ENCODE data around the gene E2F4. TPM values are rescaled to one million over a fixed set of nuclear protein-coding genes. Genes with fewer than 3 reads are reported as not detected.

E2F4 gene
- total and polyA plus RNA-seq, 2 of the 13 experiments (the other 11 are each of a cell fraction or from before 2014, with no cell fraction given), result 84.8 to 91.2 TPM

GRCh38 chr16:67164599-67165061 lies 27.3 kb upstream of the E2F4 start, which contains the start of gene HSF4 (continued):
- peak; percentile 21 to 70; a peak in 2 of 4 replicates for TF ChIP-seq EP300 (IDR thresholded peaks at IDR 0.05; ENCODE audit: low read depth in 2 of 2, low read length in 2 of 2)
- TF ChIP-seq EP300 (CRISPR knock-in tag; IDR thresholded peaks at IDR 0.05; ENCODE audit: borderline replicate concordance), result peak; percentile 72
- TF ChIP-seq RFX1 (IDR thresholded peaks at IDR 0.05), result no peak
- TF ChIP-seq PLRG1 (conservative IDR thresholded peaks at IDR 0.05), result no peak
- peak; percentile 94 for TF ChIP-seq SPEN (CRISPR knock-in tag; IDR thresholded peaks at IDR 0.05; ENCODE audit: low read depth)
- peak; percentile 87; the same call in 1 of the 2 replicates for TF ChIP-seq SRY (CRISPR knock-in tag; IDR thresholded peaks at IDR 0.05)
- peak; percentile 84; the same call in 1 of the 2 replicates for TF ChIP-seq IRF2 (CRISPR knock-in tag; IDR thresholded peaks at IDR 0.05)
- TF ChIP-seq ASH2L (IDR thresholded peaks at IDR 0.05; ENCODE audit: insufficient read length, low read depth, low read length), result peak; percentile 19
- no peak for TF ChIP-seq ZNF260 (CRISPR knock-in tag; IDR thresholded peaks at IDR 0.05; ENCODE audit: borderline replicate concordance, low read depth)
- peak; percentile 96 for TF ChIP-seq ERF (CRISPR knock-in tag; IDR thresholded peaks at IDR 0.05)
- 0 out of 2 replicates have a peak, but pooled peaks have one; percentile 35 for TF ChIP-seq RBFOX2 (IDR thresholded peaks at IDR 0.05; ENCODE audit: low read depth, low read length)
- peak; percentile 98 for TF ChIP-seq ZNF546 (CRISPR knock-in tag; conservative IDR thresholded peaks at IDR 0.05)
- TF ChIP-seq MIXL1 (CRISPR knock-in tag; IDR thresholded peaks at IDR 0.05), result peak; percentile 60; the same call in 1 of the 2 replicates
- TF ChIP-seq TBX2 (CRISPR knock-in tag; IDR thresholded peaks at IDR 0.05; ENCODE audit: borderline replicate concordance), result peak; percentile 96
- no peak for TF ChIP-seq BCLAF1 (IDR thresholded peaks at IDR 0.05)
- TF ChIP-seq ZNF549 (CRISPR knock-in tag; IDR thresholded peaks at IDR 0.05), result 0 out of 2 replicates have a peak, but pooled peaks have one; percentile 52
- TF ChIP-seq PATZ1 (CRISPR knock-in tag; IDR thresholded peaks at IDR 0.05), result peak; percentile 92
- peak; percentile 46; the same call in 1 of the 2 replicates for TF ChIP-seq DMAP1 (CRISPR knock-in tag; IDR thresholded peaks at IDR 0.05)
- TF ChIP-seq AFF4 (CRISPR knock-in tag; IDR thresholded peaks at IDR 0.05), result no peak
- no peak for TF ChIP-seq CHD4 (IDR thresholded peaks at IDR 0.05; ENCODE audit: borderline replicate concordance, low read length)
- no peak for TF ChIP-seq SRSF1 (optimal IDR thresholded peaks at IDR 0.05; ENCODE audit: low read depth, low read length)
- peak; percentile 54; the same call in 1 of the 2 replicates for TF ChIP-seq ATF3 (CRISPR knock-in tag; IDR thresholded peaks at IDR 0.05)
- TF ChIP-seq ZSCAN25 (CRISPR knock-in tag; IDR thresholded peaks at IDR 0.05), result peak; percentile 87
